Left kidney (tissue), 2 donors: Measurements from ENCODE around the gene SCN4A. TPM values are rescaled to one million over a fixed set of nuclear protein-coding genes. Genes with fewer than 3 reads are reported as not detected.

Experiments used
- DNase-seq: peaks from one replicate; pipeline ENCODE4 v3.0.0-alpha.2; 2013
- polyA plus RNA-seq: library from polyadenylated mRNA; unstranded; fragments of 120-200 nt; gene quantifications from one replicate; pipeline ENCODE4 v1.2.1, GENCODE V29; 2013; ENCODE audit not compliant: insufficient read length

SCN4A gene
- polyA plus RNA-seq, 1 donor, result 0.86 TPM

- no peak for DNase-seq
Observed at GRCh38 chr17:64001763-64002529, 29.2 kb upstream of the SCN4A start.

DNA sequence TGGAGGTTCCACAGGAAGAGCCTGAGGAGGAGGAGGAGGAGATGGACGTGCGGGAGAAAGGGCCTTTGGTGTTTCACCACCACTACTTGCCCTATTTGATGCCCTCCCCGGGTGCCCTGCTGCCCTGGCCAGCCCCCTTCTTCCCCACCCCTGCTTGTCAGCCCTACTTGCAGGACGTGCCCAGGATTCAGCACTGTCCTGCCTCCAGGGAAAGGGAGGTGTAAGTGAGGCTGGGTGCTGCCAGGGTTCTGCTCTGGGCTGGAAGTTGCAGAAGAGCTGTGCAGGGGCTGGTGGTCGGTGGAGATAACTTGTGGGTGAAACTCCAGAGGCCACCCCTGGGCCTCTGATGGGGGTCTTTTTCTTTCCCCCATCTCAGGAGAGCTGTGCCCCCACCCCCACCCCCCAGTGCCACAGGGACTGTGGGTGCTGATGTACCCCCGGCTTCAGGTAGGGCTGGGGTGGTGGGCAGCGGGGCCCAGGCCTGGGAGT, 28.4 kb upstream of the SCN4A start:
- no peak for DNase-seq

- DNase-seq, result no peak
Observed at GRCh38 chr17:63999680-64000531, 27.2 kb upstream of the SCN4A start.

- DNase-seq, result no peak
Observed at GRCh38 chr17:63998721-63999679, 26.3 kb upstream of the SCN4A start.

- peak; percentile 79 for DNase-seq
Observed at GRCh38 chr17:63998050-63998720, 25.5 kb upstream of the SCN4A start, which contains the start of gene PRR29. Gene PRR29, plus strand, starts transcription at chr17:63998351. Its CDS starts 14 bp downstream, at chr17:63998365.

GRCh38 chr17:63997341-63998048, 24.8 kb upstream of the SCN4A start:
- no peak for DNase-seq

- DNase-seq, result no peak
Observed at GRCh38 chr17:63996430-63997182, 23.9 kb upstream of the SCN4A start.

DNA sequence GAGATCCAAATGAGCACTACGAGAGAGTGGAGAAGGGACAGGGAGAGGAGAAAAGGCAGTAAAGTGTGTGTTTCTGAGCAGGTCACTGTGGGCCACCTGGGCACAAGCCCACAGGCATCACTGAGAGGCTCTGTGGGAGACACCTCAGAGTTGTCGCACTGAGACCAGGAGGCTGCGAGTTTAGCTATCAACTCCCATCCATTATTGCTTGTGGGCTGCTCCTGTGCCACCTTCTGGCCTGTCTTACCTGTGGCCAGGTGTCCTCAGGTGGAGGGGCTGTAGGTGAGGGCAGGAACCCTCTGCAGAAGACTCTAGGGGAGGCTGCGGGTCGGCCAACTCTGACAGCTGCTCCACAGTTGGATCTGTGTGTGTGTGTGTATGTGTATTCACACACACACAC, 22.9 kb upstream of the SCN4A start:
- DNase-seq, result no peak

DNA sequence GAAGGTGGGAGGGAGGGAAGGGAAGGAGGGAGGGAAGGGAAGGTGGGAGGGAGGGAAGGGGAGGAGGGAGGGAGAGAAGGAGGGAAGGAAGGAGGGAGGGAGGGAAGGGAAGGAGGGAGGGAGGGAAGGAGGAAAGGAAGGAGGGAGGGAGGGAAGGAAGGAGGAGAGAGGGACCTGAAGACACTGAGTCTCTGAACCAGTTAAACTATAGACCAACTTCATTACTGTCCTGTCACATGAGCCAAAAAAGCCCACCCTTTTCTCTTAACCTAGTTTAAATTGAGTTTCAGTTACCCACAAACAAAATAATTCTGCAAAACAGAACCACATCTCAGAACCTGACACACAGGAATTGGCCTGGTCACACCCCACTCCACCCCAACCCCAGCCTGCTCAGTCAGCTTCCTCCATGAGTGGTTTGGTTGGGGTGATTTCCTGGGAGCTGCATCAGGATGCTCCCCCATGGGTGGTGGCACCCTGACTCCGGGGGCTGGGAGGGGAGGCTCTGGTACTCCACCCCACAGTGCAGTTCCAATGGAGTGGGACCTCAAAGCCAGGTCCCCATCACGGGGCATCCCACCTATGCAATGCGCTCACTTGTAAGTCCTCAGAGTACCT, 20.8 kb upstream of the SCN4A start:
- no peak for DNase-seq

- DNase-seq, result no peak
Observed at GRCh38 chr17:63991611-63992010, 18.9 kb upstream of the SCN4A start.

DNA sequence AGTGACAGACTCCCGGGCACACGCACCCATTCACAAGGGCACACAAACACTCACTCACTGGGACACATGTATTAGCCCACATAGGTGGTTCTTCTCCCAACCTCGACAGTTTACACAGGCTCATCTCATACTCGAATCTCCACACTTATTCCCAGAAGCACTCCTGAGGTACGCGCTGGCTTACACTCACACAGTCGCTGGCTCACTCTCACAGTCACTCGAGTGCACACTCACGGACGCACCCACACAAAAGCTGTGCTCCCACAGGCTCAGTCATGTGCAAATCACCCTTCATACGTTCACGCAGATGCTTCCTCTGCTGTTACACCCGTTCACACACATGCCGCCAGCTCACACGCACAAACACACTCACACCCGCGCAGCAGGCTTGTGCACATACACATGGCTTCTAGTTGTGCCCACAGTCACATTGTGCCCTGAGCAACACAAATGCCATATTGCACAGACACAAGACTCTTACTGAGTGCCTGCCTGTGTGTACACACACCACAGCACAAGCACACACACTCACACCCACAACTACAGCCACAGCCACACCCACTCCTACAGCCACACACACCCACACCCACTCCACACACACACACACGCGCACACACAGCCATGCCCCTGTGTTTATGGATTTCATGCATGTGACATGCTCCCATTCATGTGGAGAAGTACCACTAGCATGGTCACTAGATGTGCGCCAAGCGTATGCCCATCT, 17.1 kb upstream of the SCN4A start:
- DNase-seq, result no peak

- DNase-seq, result peak; percentile 61
Observed at GRCh38 chr17:63988741-63989621, 16.3 kb upstream of the SCN4A start.

DNA sequence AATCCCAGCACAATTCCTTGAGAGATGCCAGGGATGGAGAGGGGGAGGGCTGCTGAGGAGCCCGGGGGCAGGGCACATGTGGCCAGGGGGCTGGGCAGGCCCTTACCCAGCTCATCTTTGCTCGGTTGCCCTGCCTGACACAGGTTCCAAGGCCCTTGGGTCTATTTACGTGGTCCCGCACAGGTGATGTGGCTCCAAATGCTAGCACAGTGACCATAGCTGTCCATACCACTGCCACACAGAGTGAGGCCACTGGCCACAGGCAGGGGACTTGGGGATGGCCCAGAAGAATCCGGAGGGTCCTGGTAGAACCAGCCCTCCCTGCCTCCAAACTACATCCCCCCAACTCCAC, 15.4 kb upstream of the SCN4A start:
- no peak for DNase-seq

- no peak for DNase-seq
Observed at GRCh38 chr17:63987221-63988126, 14.8 kb upstream of the SCN4A start.

DNA sequence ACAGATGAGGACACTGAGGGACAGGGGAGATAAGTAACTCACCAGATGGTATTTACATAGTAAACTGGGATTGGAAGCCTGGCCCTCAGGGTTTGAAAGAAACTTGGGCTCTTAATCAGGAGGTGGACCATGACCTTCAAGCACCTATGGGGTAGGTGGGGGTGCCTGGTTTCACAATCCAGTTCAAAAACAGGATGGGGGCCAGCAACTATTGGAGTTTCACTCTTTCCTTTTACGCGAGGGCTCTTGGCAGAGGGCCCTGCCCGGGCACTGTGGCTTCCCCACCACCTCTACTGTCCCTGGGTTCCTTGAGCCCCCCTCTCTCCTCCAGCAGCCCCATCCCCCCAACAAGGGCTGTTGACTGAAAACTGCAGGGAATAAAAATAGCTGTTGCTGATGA, 14.1 kb upstream of the SCN4A start:
- DNase-seq, result no peak

DNA sequence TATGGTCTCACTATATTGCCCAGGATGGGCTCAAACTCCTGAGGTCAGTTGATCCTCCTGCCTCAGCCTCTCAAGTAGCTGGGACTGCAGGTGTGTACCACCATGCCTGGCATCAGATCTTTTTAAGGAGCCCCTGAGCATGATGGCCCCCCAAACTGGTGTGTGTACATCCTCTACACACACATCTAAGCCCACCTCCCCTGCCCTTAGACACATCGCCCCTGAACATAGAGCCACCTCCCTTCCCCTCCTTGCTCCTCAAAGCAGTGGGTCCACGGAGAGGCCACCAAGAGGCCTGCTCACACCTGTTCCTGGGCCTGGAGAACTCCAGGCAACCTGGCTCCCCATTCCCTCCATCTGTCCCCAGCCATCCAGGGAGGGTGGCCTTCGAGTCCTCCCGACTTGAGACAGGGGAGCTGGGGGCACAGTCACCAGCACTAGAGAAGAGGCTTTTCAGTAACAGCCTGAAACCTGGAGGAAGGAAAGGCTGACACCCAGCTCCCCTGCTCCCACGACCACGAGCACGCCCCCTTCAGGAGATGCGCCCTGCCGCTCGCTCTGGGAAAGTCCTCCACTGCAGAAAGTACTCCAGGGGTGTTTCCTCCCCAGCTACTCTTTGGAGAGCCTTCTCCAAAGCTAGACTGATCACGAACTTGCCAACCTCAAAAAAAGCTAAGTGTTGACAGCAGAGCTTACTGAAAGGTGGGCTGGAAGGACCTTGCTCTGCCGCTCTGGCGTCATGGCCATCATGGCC, 12.8 kb upstream of the SCN4A start:
- no peak for DNase-seq
